Forelimb muscle (tissue), 1 donor: ENCODE measurements around the gene INPP5B. TPM values are rescaled to one million over a fixed set of nuclear protein-coding genes. Genes with fewer than 3 reads are reported as not detected.
"Not testable (repeated sequence)": the region's sequence is repeated elsewhere in the genome, so short reads cannot be mapped to it uniquely, and the experiment has no call there.

ENCODE experiments used
- DNase-seq: peaks from one replicate; pipeline ENCODE4 v3.0.0-alpha.2; 2013; ENCODE audit warnings: low read depth
- polyA plus RNA-seq: library from polyadenylated mRNA; unstranded; fragments of 120-200 nt; gene quantifications from one replicate; pipeline ENCODE4 v1.2.1, GENCODE V29; 2013; ENCODE audit not compliant: insufficient read length

Gene INPP5B
- polyA plus RNA-seq, 1 donor = 10.5 TPM

- no peak for DNase-seq
Measured at GRCh38 chr1:37914719-37915475, 32.0 kb downstream of the INPP5B start.

- not testable (repeated sequence) for DNase-seq
Measured at GRCh38 chr1:37911478-37911877, 35.4 kb downstream of the INPP5B start.

GRCh38 chr1:37910886-37911285 is 36.0 kb downstream of the INPP5B start:
- DNase-seq = not testable (repeated sequence)

- not testable (repeated sequence) for DNase-seq
Measured at GRCh38 chr1:37908531-37908930, 38.3 kb downstream of the INPP5B start.

- DNase-seq = not testable (repeated sequence)
Measured at GRCh38 chr1:37907416-37908125, 39.3 kb downstream of the INPP5B start.

- DNase-seq = not testable (repeated sequence)
Measured at GRCh38 chr1:37906591-37906990, 40.3 kb downstream of the INPP5B start.

- DNase-seq = no peak
Measured at GRCh38 chr1:37905727-37906126, 41.1 kb downstream of the INPP5B start.

GRCh38 chr1:37903921-37904320 is 42.9 kb downstream of the INPP5B start:
- not testable (repeated sequence) for DNase-seq

- no peak for DNase-seq
Measured at GRCh38 chr1:37902983-37903382, 43.9 kb downstream of the INPP5B start.

GRCh38 chr1:37901893-37902225 is 45.0 kb downstream of the INPP5B start:
- DNase-seq = no peak

GRCh38 chr1:37901191-37901892 is 45.5 kb downstream of the INPP5B start:
- DNase-seq = no peak

GRCh38 chr1:37897563-37897962 is 49.3 kb downstream of the INPP5B start:
- DNase-seq = not testable (repeated sequence)

GRCh38 chr1:37893673-37894072 is 53.2 kb downstream of the INPP5B start:
- DNase-seq = no peak

- no peak for DNase-seq
Measured at GRCh38 chr1:37892151-37893047, 54.5 kb downstream of the INPP5B start.

- no peak for DNase-seq
Measured at GRCh38 chr1:37890378-37891014, 56.4 kb downstream of the INPP5B start.

GRCh38 chr1:37888022-37888700 is 58.7 kb downstream of the INPP5B start:
- no peak for DNase-seq

- no peak for DNase-seq
Measured at GRCh38 chr1:37884145-37884544, 62.7 kb downstream of the INPP5B start.

- no peak for DNase-seq
Measured at GRCh38 chr1:37883671-37884070, 63.2 kb downstream of the INPP5B start.

GRCh38 chr1:37879865-37880264 is 67.0 kb downstream of the INPP5B start:
- no peak for DNase-seq

- DNase-seq = no peak
Measured at GRCh38 chr1:37878071-37878470, 68.8 kb downstream of the INPP5B start.
